A673 (cell line): ENCODE measurements around the gene SLC30A1. TPM values are rescaled to one million over a fixed set of nuclear protein-coding genes. Genes with fewer than 3 reads are reported as not detected.

ENCODE experiments used
- BruUV-seq: library from RNA; stranded (reverse); fragments of 400-500 nt; replicated peaks from 2 replicates; lab custom pipeline; 2021; lab: Mats Ljungman, UMichigan
- CTCF ChIA-PET: fragments of 300-600 bp; sonication (Branson Sonifier 250); formaldehyde crosslinking; loops from one replicate; lab custom pipeline; 2022; ENCODE audit warnings: antibody characterized with exemption; lab: Charles Lee
- POLR2A ChIA-PET: fragments of 300-600 bp; sonication (Branson Sonifier 250); formaldehyde crosslinking; loops from one replicate; lab custom pipeline; 2022; ENCODE audit warnings: antibody characterized with exemption; ENCODE audit not compliant: low non-redundant PET; lab: Charles Lee
- DNase-seq: peaks from one replicate; pipeline ENCODE4 v3.0.0-alpha.2; 2015; ENCODE audit warnings: low spot score
- H3K27ac ChIP-seq: fragments of 200-600 bp; sonication (generic); 2 replicates; pipeline ENCODE4 v1.5.1; 2016; ENCODE audit warnings: mixed run types, low read depth, mild to moderate bottlenecking, mixed read lengths, antibody characterized with exemption, low read length; ENCODE audit not compliant: poor library complexity, severe bottlenecking
- H3K27me3 ChIP-seq: fragments of 200-600 bp; sonication (generic); replicated peaks from 2 replicates; pipeline ENCODE4 v1.6.1; 2017; ENCODE audit warnings: mixed run types, low read depth, mild to moderate bottlenecking, mixed read lengths, antibody characterized with exemption, low read length; ENCODE audit not compliant: insufficient read depth, poor library complexity
- H3K36me3 ChIP-seq: fragments of 200-600 bp; sonication (generic); 2 replicates; pipeline ENCODE4 v1.6.1; 2016; ENCODE audit warnings: mixed run types, mild to moderate bottlenecking, mixed read lengths, antibody characterized with exemption, low read length; ENCODE audit not compliant: insufficient read depth, poor library complexity, severe bottlenecking
- H3K4me1 ChIP-seq: fragments of 200-600 bp; sonication (generic); 2 replicates; pipeline ENCODE4 v1.6.1; 2017; ENCODE audit warnings: mixed run types, mild to moderate bottlenecking, mixed read lengths, antibody characterized with exemption, low read length; ENCODE audit not compliant: insufficient read depth, poor library complexity, severe bottlenecking
- H3K4me3 ChIP-seq: fragments of 200-600 bp; sonication (generic); 2 replicates; pipeline ENCODE4 v1.5.1; 2016; ENCODE audit warnings: low read depth, mixed run types, mild to moderate bottlenecking, mixed read lengths, low read length; ENCODE audit not compliant: poor library complexity, severe bottlenecking
- H3K9me3 ChIP-seq: fragments of 200-600 bp; sonication (generic); 2 replicates; pipeline ENCODE4 v1.6.1; 2016; ENCODE audit warnings: mixed run types, low read depth, mild to moderate bottlenecking, mixed read lengths, antibody characterized with exemption, low read length; ENCODE audit not compliant: poor library complexity, severe bottlenecking
- EZH2 ChIP-seq: fragments of 200-600 bp; sonication (generic); IDR thresholded peaks from 2 replicates; pipeline ENCODE4 v1.6.1; 2017; ENCODE audit warnings: borderline replicate concordance, low read depth, mild to moderate bottlenecking, mixed read lengths, antibody characterized with exemption, low read length; ENCODE audit not compliant: poor library complexity, severe bottlenecking
- intact Hi-C: fragments of 100-400 bp; cut with micrococcal nuclease; formaldehyde crosslinking; loops from one replicate; pipeline ENCODE4 v1.10.0; 2022; ENCODE audit not compliant: unreplicated experiment
- total RNA-seq: library from RNA; stranded (reverse); gene quantifications from 2 replicates; pipeline ENCODE4 v1.2.3, GENCODE V29; 2021
- TF ChIP-seq, protein P1 (sequence below): fragments of 300-800, 200-600 bp; sonication (generic); conservative IDR thresholded peaks from 2 replicates; pipeline ENCODE4 v1.5.1; 2017; ENCODE audit warnings: low read depth, mild to moderate bottlenecking, antibody characterized with exemption, low read length, moderate library complexity, mixed read lengths

SLC30A1 gene
- total RNA-seq, 1 experiment from 2014 or later = 12.2 TPM

GRCh38 chr1:211613951-211614350 is 35.0 kb upstream of the SLC30A1 start:
- no peaks in the 10 kb centered on the region for H3K36me3 ChIP-seq
- no peaks in the 10 kb centered on the region for H3K27me3 ChIP-seq
- no peaks in the 10 kb centered on the region for H3K4me1 ChIP-seq
- H3K4me3 ChIP-seq = no peak overlapping the region
- ChIA-PET CTCF (no interaction called here), POLR2A (no interaction called here)
- no peak for TF ChIP-seq EZH2
- TF ChIP-seq, protein P1, sequence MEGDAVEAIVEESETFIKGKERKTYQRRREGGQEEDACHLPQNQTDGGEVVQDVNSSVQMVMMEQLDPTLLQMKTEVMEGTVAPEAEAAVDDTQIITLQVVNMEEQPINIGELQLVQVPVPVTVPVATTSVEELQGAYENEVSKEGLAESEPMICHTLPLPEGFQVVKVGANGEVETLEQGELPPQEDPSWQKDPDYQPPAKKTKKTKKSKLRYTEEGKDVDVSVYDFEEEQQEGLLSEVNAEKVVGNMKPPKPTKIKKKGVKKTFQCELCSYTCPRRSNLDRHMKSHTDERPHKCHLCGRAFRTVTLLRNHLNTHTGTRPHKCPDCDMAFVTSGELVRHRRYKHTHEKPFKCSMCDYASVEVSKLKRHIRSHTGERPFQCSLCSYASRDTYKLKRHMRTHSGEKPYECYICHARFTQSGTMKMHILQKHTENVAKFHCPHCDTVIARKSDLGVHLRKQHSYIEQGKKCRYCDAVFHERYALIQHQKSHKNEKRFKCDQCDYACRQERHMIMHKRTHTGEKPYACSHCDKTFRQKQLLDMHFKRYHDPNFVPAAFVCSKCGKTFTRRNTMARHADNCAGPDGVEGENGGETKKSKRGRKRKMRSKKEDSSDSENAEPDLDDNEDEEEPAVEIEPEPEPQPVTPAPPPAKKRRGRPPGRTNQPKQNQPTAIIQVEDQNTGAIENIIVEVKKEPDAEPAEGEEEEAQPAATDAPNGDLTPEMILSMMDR = no peak
- DNase-seq = no peak
- H3K9me3 ChIP-seq = no peaks in the 10 kb centered on the region
- intact Hi-C loops = no loop called here
- H3K27ac ChIP-seq = no peak overlapping the region
- no TSS peak for BruUV-seq

- ChIA-PET CTCF (interaction anchor here (0.7 kb wide), 1 partner anchor 554 kb away, joined by 9 read pairs; no protein-coding TSS in a partner anchor), POLR2A (no interaction called here)
- no TSS peak for BruUV-seq
- Histone ChIP-seq H3K9me3 (no peaks in the 10 kb centered on the region), H3K4me1 (no peaks in the 10 kb centered on the region), H3K36me3 (no peaks in the 10 kb centered on the region), H3K4me3 (no peak overlapping the region), H3K27ac (no peak overlapping the region), H3K27me3 (no peaks in the 10 kb centered on the region)
- intact Hi-C loops = no loop called here
- peak; percentile 19 for DNase-seq
- TF ChIP-seq, protein P1 = no peak
- no peak for TF ChIP-seq EZH2
Observed at GRCh38 chr1:211613108-211613947, 34.4 kb upstream of the SLC30A1 start.

DNA sequence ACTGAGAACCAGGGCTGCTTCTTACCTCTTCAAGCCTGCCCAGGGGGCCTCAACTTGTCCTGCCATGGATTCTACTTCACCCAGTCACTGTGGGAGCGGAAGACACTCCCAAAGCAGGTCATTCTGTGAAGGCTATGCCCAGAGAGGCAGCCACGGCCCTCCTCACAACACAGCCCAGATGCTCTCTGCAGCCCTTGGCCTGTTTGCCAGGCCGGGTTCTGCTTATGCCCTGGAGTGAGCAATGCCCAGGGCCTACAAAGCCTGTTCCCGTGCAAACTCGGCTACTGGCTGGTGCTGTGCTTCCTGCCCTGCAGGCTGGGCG is 33.8 kb upstream of the SLC30A1 start:
- intact Hi-C loops = no loop called here

More for the DNA sequence above, 33.8 kb upstream of the SLC30A1 start:
- no peak overlapping the region for H3K4me3 ChIP-seq
- POLR2A ChIA-PET = no interaction called here
- TF ChIP-seq EZH2 = no peak
- TF ChIP-seq, protein P1 = no peak
- no peaks in the 10 kb centered on the region for H3K36me3 ChIP-seq
- H3K9me3 ChIP-seq = no peaks in the 10 kb centered on the region
- H3K4me1 ChIP-seq = no peaks in the 10 kb centered on the region
- no TSS peak for BruUV-seq
- no peak for DNase-seq
- no peaks in the 10 kb centered on the region for H3K27me3 ChIP-seq
- no peak overlapping the region for H3K27ac ChIP-seq
- CTCF ChIA-PET = no interaction called here
